ENCODE results near the gene ESPN. TPM values are rescaled to one million over a fixed set of nuclear protein-coding genes. Genes with fewer than 3 reads are reported as not detected.
A peak's percentile ranks its signal among the peaks of the same experiment; 100 is the strongest.

The ESPN gene
- total and polyA plus RNA-seq, 2 of the 8 experiments (the other 6 are each of a cell fraction or from before 2014, with no cell fraction given), result 5.2 to 16.3 TPM

- TF ChIP-seq CHD7 (IDR thresholded peaks at IDR 0.05; ENCODE audit: insufficient replicate concordance, low read length) (no peak), RAD21 (IDR thresholded peaks at IDR 0.05 in 1 of 2, conservative IDR thresholded peaks at IDR 0.05 in 1 of 2; ENCODE audit: low read depth in 2 of 2, low read length in 2 of 2) (peak; percentile 13 to 28; a peak in 2 of 4 replicates), CTCF (IDR thresholded peaks at IDR 0.05; ENCODE audit: control extremely low read depth in 1 of 3, insufficient read depth in 1 of 3, low read depth in 1 of 3, low read length in 3 of 3) (peak; percentile 44 to 77 (median 48))
Measured at GRCh38 chr1:6378096-6378746, 46.4 kb upstream of the ESPN start (continued).

Data from H1 (cell line).